Uterus (tissue), 4 donors: ENCODE results near the gene CCT5. TPM values are rescaled to one million over a fixed set of nuclear protein-coding genes. Genes with fewer than 3 reads are reported as not detected.

Experiments
- DNase-seq, 2 donors: peaks; one replicate each; pipeline ENCODE4 v3.0.0-alpha.2; 2019 to 2020
- H3K27ac ChIP-seq, 2 donors: fragments of 200-600 bp; sonication (generic); 1 replicate in 1 of 2; 2 replicates in 1 of 2; pipeline ENCODE4 v1.5.1; 2016 to 2018
- H3K27me3 ChIP-seq, 2 donors: fragments of 200-600 bp; sonication (generic); one replicate each; pipeline ENCODE4 v1.5.1; 2018 to 2019; ENCODE audit warnings: control low read depth in 1 of 2
- H3K36me3 ChIP-seq, 2 donors: fragments of 200-600 bp; sonication (generic); one replicate each; pipeline ENCODE4 v1.5.1; 2019; ENCODE audit warnings: control low read depth in 1 of 2
- H3K4me1 ChIP-seq, 2 donors: fragments of 200-600 bp; sonication (generic); one replicate each; pipeline ENCODE4 v1.5.1; 2018 to 2019; ENCODE audit warnings: control low read depth in 1 of 2
- H3K4me3 ChIP-seq, 2 donors: fragments of 200-600 bp; sonication (generic); 1 replicate in 1 of 2; 2 replicates in 1 of 2; pipeline ENCODE4 v1.5.1; 2018 to 2019; ENCODE audit warnings: mild to moderate bottlenecking in 1 of 2
- H3K9me3 ChIP-seq, 2 donors: fragments of 200-600 bp; sonication (generic); one replicate each; pipeline ENCODE4 v1.5.1; 2019; ENCODE audit warnings: control low read depth in 1 of 2
- CTCF ChIP-seq, 4 experiments: fragments of 200-600 bp in 2 of 4; fragments of 450-650 bp in 2 of 4; sonication (generic) in 2 of 4; IDR thresholded peaks; one replicate each; pipeline ENCODE4 v1.5.1; 2016 to 2019; ENCODE audit warnings: antibody characterized with exemption in 4 of 4, mild to moderate bottlenecking in 2 of 4, moderate library complexity in 1 of 4
- POLR2A ChIP-seq, 2 donors: fragments of 450-650 bp; IDR thresholded peaks; one replicate each; pipeline ENCODE4 v1.6.1; 2016; ENCODE audit warnings: antibody characterized with exemption in 2 of 2, mild to moderate bottlenecking in 1 of 2, moderate library complexity in 1 of 2
- intact Hi-C: fragments of 100-400 bp; cut with DNase I; formaldehyde crosslinking; loops from one replicate; pipeline ENCODE4 v1.15.1; 2023; ENCODE audit warnings: low total_unique reads
- total RNA-seq, 4 donors: library from RNA; depleted of rRNA in 3 of 4; stranded (reverse); fragments of >200 nt in 3 of 4; gene quantifications; one replicate each; pipeline versions ENCODE4 v1.1.0 to v1.2.4, GENCODE V29; 2014 to 2023
- donor health status: DM: yes; HTN: yes; CAD: no.

CCT5 gene
- total RNA-seq, 4 donors from 2014 or later, result 57.6 to 251 (median 81.2) TPM

- Histone ChIP-seq H3K27ac (peak overlapping the region in 1 of 2 donors; percentile 2), H3K36me3 (no peaks in the 10 kb centered on the region), H3K27me3 (no peaks in the 10 kb centered on the region), H3K4me3 (no peak overlapping the region), H3K9me3 (no peaks in the 10 kb centered on the region), H3K4me1 (no peaks in the 10 kb centered on the region)
- intact Hi-C loops, result no loop called here
- DNase-seq, result no peak
- TF ChIP-seq POLR2A (IDR thresholded peaks at IDR 0.05) (no peak), CTCF (IDR thresholded peaks at IDR 0.05) (no peak)
These were observed 39.3 kb downstream of the CCT5 start for GRCh38 chr5:10289353-10289752.

GRCh38 chr5:10289991-10290390, 39.9 kb downstream of the CCT5 start:
- Histone ChIP-seq H3K9me3 (no peaks in the 10 kb centered on the region), H3K27ac (no peak overlapping the region), H3K4me1 (no peaks in the 10 kb centered on the region), H3K4me3 (no peak overlapping the region), H3K27me3 (no peaks in the 10 kb centered on the region), H3K36me3 (no peaks in the 10 kb centered on the region)
- no peak for DNase-seq
- intact Hi-C loops, result no loop called here
- TF ChIP-seq POLR2A (IDR thresholded peaks at IDR 0.05), result no peak
- no peak for TF ChIP-seq CTCF (IDR thresholded peaks at IDR 0.05)

GRCh38 chr5:10290438-10290837, 40.4 kb downstream of the CCT5 start:
- TF ChIP-seq POLR2A (IDR thresholded peaks at IDR 0.05) (no peak), CTCF (IDR thresholded peaks at IDR 0.05) (no peak)
- no peak overlapping the region for H3K27ac ChIP-seq
- DNase-seq, result no peak
- H3K9me3 ChIP-seq, result no peaks in the 10 kb centered on the region
- no peaks in the 10 kb centered on the region for H3K4me1 ChIP-seq
- no peaks in the 10 kb centered on the region for H3K36me3 ChIP-seq
- H3K4me3 ChIP-seq, result no peak overlapping the region
- H3K27me3 ChIP-seq, result no peaks in the 10 kb centered on the region
- intact Hi-C loops, result no loop called here

GRCh38 chr5:10291692-10292339, 41.7 kb downstream of the CCT5 start:
- no peaks in the 10 kb centered on the region for H3K36me3 ChIP-seq
- H3K4me3 ChIP-seq, result no peak overlapping the region
- H3K4me1 ChIP-seq, result no peaks in the 10 kb centered on the region
- no peaks in the 10 kb centered on the region for H3K9me3 ChIP-seq
- H3K27me3 ChIP-seq, result no peaks in the 10 kb centered on the region
- TF ChIP-seq POLR2A (IDR thresholded peaks at IDR 0.05) (no peak), CTCF (IDR thresholded peaks at IDR 0.05) (no peak)
- DNase-seq, result no peak
- intact Hi-C loops, result no loop called here
- H3K27ac ChIP-seq, result no peak overlapping the region

GRCh38 chr5:10293907-10294662, 44.0 kb downstream of the CCT5 start:
- H3K4me3 ChIP-seq, result no peak overlapping the region
- no peaks in the 10 kb centered on the region for H3K36me3 ChIP-seq
- intact Hi-C loops, result no loop called here
- no peak for DNase-seq
- no peaks in the 10 kb centered on the region for H3K4me1 ChIP-seq
- TF ChIP-seq POLR2A (IDR thresholded peaks at IDR 0.05), result no peak
- no peak overlapping the region for H3K27ac ChIP-seq
- H3K9me3 ChIP-seq, result no peaks in the 10 kb centered on the region
- H3K27me3 ChIP-seq, result no peaks in the 10 kb centered on the region
